T-helper 1 cell treated with Interleukin-12 subunit alpha and Interleukin-12 subunit beta and Interleukin-4 antibody, amounts not matched to agents 30 ng/mL and 1 ng/mL, for 36 hours (primary cell): ENCODE results near the gene DECR2. TPM values are rescaled to one million over a fixed set of nuclear protein-coding genes. Genes with fewer than 3 reads are reported as not detected.

ENCODE experiments used
- total RNA-seq: library from RNA; stranded (reverse); gene quantifications from 2 replicates; pipeline ENCODE4 v1.2.3, GENCODE V29; 2022

The DECR2 gene
- total RNA-seq, 1 donor from 2014 or later: 7.9 TPM

Other genes with a start within 250 kb of the DECR2 start
- not detected in 2 replicates for gene HBZ, start 249.2 kb upstream of the DECR2 start, total RNA-seq
- not detected in 2 replicates for gene HBM, start 235.9 kb upstream of the DECR2 start, total RNA-seq
- not detected in 2 replicates for gene HBA2, start 229.0 kb upstream of the DECR2 start, total RNA-seq
- not detected in 2 replicates for gene HBA1, start 225.2 kb upstream of the DECR2 start, total RNA-seq
- not detected in 2 replicates for gene HBQ1, start 221.4 kb upstream of the DECR2 start, total RNA-seq
- 61.5 and 69.6 TPM in 2 replicates for gene LUC7L, start 172.4 kb upstream of the DECR2 start, total RNA-seq
- 17.1 and 23.2 TPM in 2 replicates for gene FAM234A, start 167.1 kb upstream of the DECR2 start, total RNA-seq
- 0.07 and 0.27 TPM in 2 replicates for gene RGS11, start 125.9 kb upstream of the DECR2 start, total RNA-seq
- gene ARHGDIG, start 121.3 kb upstream of the DECR2 start, total RNA-seq: not detected in 2 replicates
- not detected in 2 replicates for gene PDIA2, start 118.7 kb upstream of the DECR2 start, total RNA-seq
- 22.3 and 23.4 TPM in 2 replicates for gene AXIN1, start 49.2 kb upstream of the DECR2 start, total RNA-seq
- gene MRPL28, start 31.3 kb upstream of the DECR2 start, total RNA-seq: 82.9 and 92.7 TPM in 2 replicates
- 37.9 and 38.2 TPM in 2 replicates for gene PGAP6, start 19.9 kb upstream of the DECR2 start, total RNA-seq
- gene NME4, start 4.7 kb upstream of the DECR2 start, total RNA-seq: 45.0 and 49.4 TPM in 2 replicates
- 35.2 and 38.5 TPM in 2 replicates for gene RAB11FIP3, start 23.8 kb downstream of the DECR2 start, total RNA-seq
- gene CAPN15, start 125.8 kb downstream of the DECR2 start, total RNA-seq: 86.5 and 94.8 TPM in 2 replicates
- gene PRR35, start 158.5 kb downstream of the DECR2 start, total RNA-seq: 0.10 TPM in 1 of 2 replicates, not detected in the other
- 1.8 and 2.2 TPM in 2 replicates for gene NHLRC4, start 165.1 kb downstream of the DECR2 start, total RNA-seq
- 45.5 and 49.8 TPM in 2 replicates for gene PIGQ, start 168.1 kb downstream of the DECR2 start, total RNA-seq
- 16.2 and 17.6 TPM in 2 replicates for gene RAB40C, start 188.2 kb downstream of the DECR2 start, total RNA-seq
- gene WFIKKN1, start 229.1 kb downstream of the DECR2 start, total RNA-seq: 0.69 and 0.76 TPM in 2 replicates
- gene METTL26, start 234.4 kb downstream of the DECR2 start, total RNA-seq: 79.2 and 85.0 TPM in 2 replicates
- 19.3 and 27.5 TPM in 2 replicates for gene MCRIP2, start 239.9 kb downstream of the DECR2 start, total RNA-seq
- gene WDR90, start 247.5 kb downstream of the DECR2 start, total RNA-seq: 52.9 and 53.6 TPM in 2 replicates